Measurements from ENCODE around the gene DYRK4. TPM values are rescaled to one million over a fixed set of nuclear protein-coding genes. Genes with fewer than 3 reads are reported as not detected.

DYRK4 gene
- total and polyA plus RNA-seq, 12 donors = 24.2 to 123 (median 45.9) TPM

GRCh38 chr12:4603421-4603820 lies 41.4 kb downstream of the DYRK4 start:
- TF ChIP-seq, protein P1, sequence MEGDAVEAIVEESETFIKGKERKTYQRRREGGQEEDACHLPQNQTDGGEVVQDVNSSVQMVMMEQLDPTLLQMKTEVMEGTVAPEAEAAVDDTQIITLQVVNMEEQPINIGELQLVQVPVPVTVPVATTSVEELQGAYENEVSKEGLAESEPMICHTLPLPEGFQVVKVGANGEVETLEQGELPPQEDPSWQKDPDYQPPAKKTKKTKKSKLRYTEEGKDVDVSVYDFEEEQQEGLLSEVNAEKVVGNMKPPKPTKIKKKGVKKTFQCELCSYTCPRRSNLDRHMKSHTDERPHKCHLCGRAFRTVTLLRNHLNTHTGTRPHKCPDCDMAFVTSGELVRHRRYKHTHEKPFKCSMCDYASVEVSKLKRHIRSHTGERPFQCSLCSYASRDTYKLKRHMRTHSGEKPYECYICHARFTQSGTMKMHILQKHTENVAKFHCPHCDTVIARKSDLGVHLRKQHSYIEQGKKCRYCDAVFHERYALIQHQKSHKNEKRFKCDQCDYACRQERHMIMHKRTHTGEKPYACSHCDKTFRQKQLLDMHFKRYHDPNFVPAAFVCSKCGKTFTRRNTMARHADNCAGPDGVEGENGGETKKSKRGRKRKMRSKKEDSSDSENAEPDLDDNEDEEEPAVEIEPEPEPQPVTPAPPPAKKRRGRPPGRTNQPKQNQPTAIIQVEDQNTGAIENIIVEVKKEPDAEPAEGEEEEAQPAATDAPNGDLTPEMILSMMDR (IDR thresholded peaks at IDR 0.05) = no peak
- TF ChIP-seq POLR2A (IDR thresholded peaks at IDR 0.05) = no peak
- intact Hi-C loops (cut with DNase I) = no loop called here
- Histone ChIP-seq H3K4me1 (replicated peaks in 1 of 2) (peaks cover 9 to 23% of the 10 kb centered on the region in 2 donors), H3K27me3 (no peaks in the 10 kb centered on the region), H3K27ac (no peak overlapping the region), H3K36me3 (replicated peaks in 1 of 2) (no peaks in the 10 kb centered on the region), H3K9me3 (replicated peaks in 1 of 3) (no peaks in the 10 kb centered on the region), H3K4me3 (no peak overlapping the region)
- DNase-seq = no peak
- WGBS, 4 donors = 50 to 60% (median 57%) methylated on average over 7 of the region's 7 CpGs

- no peaks in the 10 kb centered on the region for H3K9me3 ChIP-seq (replicated peaks in 1 of 3)
- no peak for TF ChIP-seq POLR2A (IDR thresholded peaks at IDR 0.05)
- TF ChIP-seq, protein P1 (IDR thresholded peaks at IDR 0.05) = no peak
- peaks cover 9 to 23% of the 10 kb centered on the region in 2 donors for H3K4me1 ChIP-seq (replicated peaks in 1 of 2)
- no peaks in the 10 kb centered on the region for H3K27me3 ChIP-seq
- intact Hi-C loops (cut with DNase I) = no loop called here
- no peaks in the 10 kb centered on the region for H3K36me3 ChIP-seq (replicated peaks in 1 of 2)
- no peak overlapping the region for H3K27ac ChIP-seq
- WGBS, 4 donors = 9 to 34% (median 19%) methylated on average over 1 of the region's 1 CpG
- no peak for DNase-seq
- no peak overlapping the region for H3K4me3 ChIP-seq
Measured at GRCh38 chr12:4603946-4604345, 41.9 kb downstream of the DYRK4 start.

- DNase-seq = peak; percentile 76 to 92 (median 84)
- Histone ChIP-seq H3K36me3 (replicated peaks in 1 of 2) (no peaks in the 10 kb centered on the region), H3K9me3 (replicated peaks in 1 of 3) (no peaks in the 10 kb centered on the region), H3K27ac (peak overlapping the region in 3 of 5 donors; percentile 41 to 82 (median 76)), H3K4me3 (peak overlapping the region; percentile 26 to 87 (median 36)), H3K27me3 (no peaks in the 10 kb centered on the region), H3K4me1 (replicated peaks in 1 of 2) (peaks cover 9 to 23% of the 10 kb centered on the region in 2 donors)
- intact Hi-C loops (cut with DNase I) = no loop called here
- TF ChIP-seq POLR2A (IDR thresholded peaks at IDR 0.05) = peak in 1 of 2 donors; percentile 52
- TF ChIP-seq, protein P1 (IDR thresholded peaks at IDR 0.05) = peak; percentile 90 to 99 (median 94)
- 0 to 4% (median 2%) methylated on average over 17 to 25 of the region's 25 CpGs for WGBS, 4 donors
Measured at GRCh38 chr12:4604684-4605193, 42.7 kb downstream of the DYRK4 start.

GRCh38 chr12:4607056-4607455 lies 45.0 kb downstream of the DYRK4 start:
- TF ChIP-seq POLR2A (IDR thresholded peaks at IDR 0.05) = no peak
- TF ChIP-seq, protein P1 (IDR thresholded peaks at IDR 0.05) = no peak
- no peaks in the 10 kb centered on the region for H3K9me3 ChIP-seq (replicated peaks in 1 of 3)
- H3K36me3 ChIP-seq (replicated peaks in 1 of 2) = peaks cover 0 to 19% of the 10 kb centered on the region in 2 donors
- no peaks in the 10 kb centered on the region for H3K27me3 ChIP-seq
- intact Hi-C loops (cut with DNase I) = no loop called here
- no peak overlapping the region for H3K27ac ChIP-seq
- H3K4me1 ChIP-seq (replicated peaks in 1 of 2) = peaks cover 9 to 23% of the 10 kb centered on the region in 2 donors
- WGBS, 4 donors = 73 to 96% (median 92%) methylated on average over 3 of the region's 3 CpGs
- H3K4me3 ChIP-seq = no peak overlapping the region
- peak in 1 of 7 donors; percentile 55 for DNase-seq
